Effector memory CD8-positive, alpha-beta T cell (primary cell): ENCODE data around the gene ALDH1L1.

ENCODE experiments used
- ATAC-seq: fragments of 150-1000 bp; cut with Tn5 transposase; replicated peaks from 2 replicates; pipeline ENCODE4 v1.10.0; 2021; ENCODE audit warnings: mild to moderate bottlenecking, moderate library complexity
- DNase-seq, 3 experiments: peaks; one replicate each; pipeline ENCODE4 v3.0.0; 2021
- H3K27ac Mint-ChIP-seq, 2 donors: one replicate each; pipeline ENCODE4 v1.8.0; 2022; ENCODE audit warnings: mild to moderate bottlenecking in 2 of 2, mixed read lengths in 2 of 2, moderate library complexity in 2 of 2
- H3K27me3 Mint-ChIP-seq, 2 donors: one replicate each; pipeline ENCODE4 v1.8.0; 2022; ENCODE audit warnings: mixed read lengths in 2 of 2
- H3K36me3 Mint-ChIP-seq: one replicate; pipeline ENCODE4 v1.8.0; 2022; ENCODE audit warnings: mild to moderate bottlenecking, moderate library complexity, mixed read lengths; ENCODE audit not compliant: insufficient read depth
- H3K4me1 Mint-ChIP-seq, 2 donors: one replicate each; pipeline ENCODE4 v1.8.0; 2022; ENCODE audit warnings: low read depth in 2 of 2, mixed read lengths in 2 of 2
- H3K4me3 Mint-ChIP-seq, 2 donors: one replicate each; pipeline ENCODE4 v1.8.0; 2022; ENCODE audit warnings: mild to moderate bottlenecking in 2 of 2, mixed read lengths in 2 of 2, moderate library complexity in 2 of 2
- H3K9me3 Mint-ChIP-seq, 2 donors: one replicate each; pipeline ENCODE4 v1.8.0; 2022; ENCODE audit warnings: mixed read lengths in 2 of 2

The ALDH1L1 gene

GRCh38 chr3:126184465-126185000, 4.1 kb upstream of the ALDH1L1 start:
- Mint-ChIP-seq H3K4me1 (peaks cover 0 to 8% of the 10 kb centered on the region in 2 donors), H3K4me3 (no peak overlapping the region), H3K9me3 (no peaks in the 10 kb centered on the region), H3K27me3 (peaks cover 52 to 79% of the 10 kb centered on the region in 2 donors), H3K27ac (no peak overlapping the region), H3K36me3 (no peaks in the 10 kb centered on the region)
- no peak for DNase-seq
- no peak for ATAC-seq

DNA sequence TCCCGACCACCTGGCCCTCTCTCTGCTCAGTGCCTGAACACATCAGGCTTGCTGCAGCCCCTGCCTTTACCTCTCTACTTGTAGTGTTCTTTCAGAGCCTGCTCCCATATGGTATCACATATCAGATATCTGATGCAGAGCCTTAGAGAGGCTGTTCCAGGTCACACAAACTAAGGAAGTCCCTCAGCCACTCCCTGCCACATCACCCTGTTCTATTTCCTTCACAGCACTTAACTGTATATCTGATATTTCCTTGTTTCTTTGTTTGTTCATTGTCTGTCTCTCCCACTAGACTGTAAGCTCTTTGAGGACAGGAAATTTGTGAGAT, 976 bp upstream of the ALDH1L1 start:
- Mint-ChIP-seq H3K9me3 (no peaks in the 10 kb centered on the region), H3K27me3 (peaks cover 65 to 71% of the 10 kb centered on the region in 2 donors), H3K4me3 (no peak overlapping the region), H3K36me3 (no peaks in the 10 kb centered on the region), H3K27ac (no peak overlapping the region), H3K4me1 (peaks cover 0 to 8% of the 10 kb centered on the region in 2 donors)
- ATAC-seq (no peak), DNase-seq (no peak)

DNA sequence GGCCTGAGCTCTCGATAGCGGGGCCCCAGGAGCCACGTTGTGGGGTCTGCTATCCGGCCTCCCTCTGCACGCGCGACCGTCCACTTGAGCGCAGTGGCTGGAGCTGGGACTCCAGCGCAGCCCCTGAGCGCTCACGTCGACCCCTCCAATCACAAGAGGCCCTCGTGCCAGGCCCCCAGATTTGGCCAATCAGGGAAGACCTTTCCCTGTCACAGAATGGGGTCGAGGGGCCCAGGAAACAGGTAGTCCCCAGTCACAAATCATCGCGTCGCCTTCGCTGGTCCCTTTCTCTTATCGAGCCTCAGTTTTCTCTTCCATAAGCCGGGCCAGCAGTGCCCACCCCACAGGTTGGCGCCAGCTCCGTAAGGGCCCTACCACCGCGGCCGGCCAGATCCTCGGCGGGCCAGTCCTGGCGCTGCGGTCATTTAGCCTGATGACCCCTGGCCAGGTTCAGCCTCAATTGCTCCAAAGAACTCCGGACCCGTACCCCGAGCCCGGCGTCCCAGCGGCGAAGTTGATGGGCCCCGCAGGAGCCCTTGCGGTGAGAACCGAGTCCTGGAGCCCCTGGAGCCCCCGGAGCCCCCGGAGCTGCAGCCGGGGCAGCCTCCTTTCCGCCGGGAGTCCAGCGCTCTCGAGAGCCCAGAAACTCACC, 435 bp downstream of the ALDH1L1 start:
- no peak overlapping the region for H3K27ac Mint-ChIP-seq
- peaks cover 0 to 8% of the 10 kb centered on the region in 2 donors for H3K4me1 Mint-ChIP-seq
- H3K27me3 Mint-ChIP-seq, result peaks cover 59 to 62% of the 10 kb centered on the region in 2 donors
- no peak overlapping the region for H3K4me3 Mint-ChIP-seq
- no peak for DNase-seq
- ATAC-seq, result no peak
- H3K36me3 Mint-ChIP-seq, result no peaks in the 10 kb centered on the region
- H3K9me3 Mint-ChIP-seq, result no peaks in the 10 kb centered on the region

DNA sequence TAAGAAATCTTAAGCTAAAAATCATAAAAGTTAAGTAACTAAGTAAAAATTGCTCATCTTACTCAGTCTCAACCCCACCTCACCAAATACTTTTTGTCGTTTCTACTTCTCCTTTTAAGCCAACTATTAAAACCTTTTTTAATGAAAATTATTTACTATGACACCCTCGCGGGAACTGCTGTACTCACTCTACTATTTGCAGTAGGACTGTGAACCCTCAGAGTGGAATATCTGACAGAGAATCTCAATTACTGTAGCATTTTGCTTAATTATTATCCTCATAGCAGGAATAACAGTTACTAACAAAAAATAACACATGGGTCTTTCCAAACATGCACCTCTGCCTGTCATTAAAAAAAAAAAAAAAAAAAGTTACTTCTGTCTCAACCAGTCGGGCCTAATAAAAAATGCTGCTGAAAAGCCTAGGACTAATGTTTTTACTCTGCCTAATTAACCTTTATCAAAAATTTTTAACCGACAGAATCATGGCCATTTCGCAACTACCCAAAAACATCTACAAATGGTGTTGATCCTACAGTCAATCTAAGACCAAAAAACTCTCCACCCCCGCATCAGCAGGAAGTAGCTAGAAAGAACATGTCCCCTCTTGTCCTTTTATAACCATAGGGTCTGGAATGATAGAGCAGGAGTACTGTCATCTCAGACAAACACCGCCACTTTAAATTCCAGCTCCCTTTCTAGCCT, 10.2 kb downstream of the ALDH1L1 start:
- Mint-ChIP-seq H3K4me1 (no peaks in the 10 kb centered on the region), H3K36me3 (no peaks in the 10 kb centered on the region), H3K9me3 (no peaks in the 10 kb centered on the region), H3K27me3 (peaks cover 38 to 55% of the 10 kb centered on the region in 2 donors), H3K27ac (no peak overlapping the region), H3K4me3 (no peak overlapping the region)
- ATAC-seq (no peak), DNase-seq (no peak)

DNA sequence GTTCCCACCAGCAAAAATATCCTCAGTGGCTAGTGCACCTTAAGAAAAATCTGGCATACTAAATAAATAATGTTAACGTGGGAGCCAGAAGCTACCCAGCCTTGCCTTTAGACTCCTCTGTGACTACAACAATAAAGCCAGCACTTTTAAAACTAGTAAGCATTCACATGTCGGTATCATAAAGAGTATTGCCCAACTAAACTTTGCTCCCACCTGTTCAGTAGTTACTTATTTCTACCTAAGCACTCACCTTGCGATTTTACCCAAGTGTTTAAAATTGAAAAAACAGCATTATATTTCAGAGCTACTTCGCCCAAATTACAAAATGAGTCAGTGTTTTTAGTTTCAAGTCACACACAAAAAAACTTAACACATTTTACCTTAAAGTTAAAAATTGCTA, 12.8 kb downstream of the ALDH1L1 start:
- DNase-seq, result no peak
- no peak overlapping the region for H3K4me3 Mint-ChIP-seq
- no peak for ATAC-seq
- H3K4me1 Mint-ChIP-seq, result no peaks in the 10 kb centered on the region
- no peaks in the 10 kb centered on the region for H3K36me3 Mint-ChIP-seq
- H3K27me3 Mint-ChIP-seq, result peaks cover 41 to 47% of the 10 kb centered on the region in 2 donors
- no peak overlapping the region for H3K27ac Mint-ChIP-seq
- H3K9me3 Mint-ChIP-seq, result no peaks in the 10 kb centered on the region

- no peak for ATAC-seq
- Mint-ChIP-seq H3K27ac (no peak overlapping the region), H3K27me3 (peaks cover 33 to 34% of the 10 kb centered on the region in 2 donors), H3K4me1 (no peaks in the 10 kb centered on the region), H3K9me3 (no peaks in the 10 kb centered on the region), H3K4me3 (no peak overlapping the region), H3K36me3 (no peaks in the 10 kb centered on the region)
- DNase-seq, result no peak
Observed at GRCh38 chr3:126166009-126166408, 14.4 kb downstream of the ALDH1L1 start.

DNA sequence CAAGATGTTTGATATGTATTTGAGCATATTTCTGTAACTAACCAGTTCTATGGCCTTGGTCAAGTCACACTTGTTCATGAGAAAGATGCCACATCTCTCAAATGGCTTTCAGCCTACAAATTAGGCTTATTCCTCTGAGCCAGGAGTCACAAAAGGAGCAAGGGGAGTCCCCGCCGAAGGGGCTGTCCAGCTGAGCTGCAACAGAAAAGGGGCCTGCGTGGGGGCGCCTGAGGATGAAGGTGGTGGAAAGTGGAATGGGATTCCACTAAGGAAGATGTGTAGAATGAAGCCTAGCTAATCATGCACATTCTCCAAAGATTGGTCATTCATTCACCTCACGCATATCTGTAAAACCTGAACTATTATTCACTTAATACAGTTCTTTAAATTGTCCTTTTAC, 19.1 kb downstream of the ALDH1L1 start:
- Mint-ChIP-seq H3K36me3 (no peaks in the 10 kb centered on the region), H3K27me3 (peaks cover 41 to 52% of the 10 kb centered on the region in 2 donors), H3K4me3 (no peak overlapping the region), H3K27ac (no peak overlapping the region), H3K9me3 (no peaks in the 10 kb centered on the region), H3K4me1 (no peaks in the 10 kb centered on the region)
- DNase-seq (no peak), ATAC-seq (no peak)

DNA sequence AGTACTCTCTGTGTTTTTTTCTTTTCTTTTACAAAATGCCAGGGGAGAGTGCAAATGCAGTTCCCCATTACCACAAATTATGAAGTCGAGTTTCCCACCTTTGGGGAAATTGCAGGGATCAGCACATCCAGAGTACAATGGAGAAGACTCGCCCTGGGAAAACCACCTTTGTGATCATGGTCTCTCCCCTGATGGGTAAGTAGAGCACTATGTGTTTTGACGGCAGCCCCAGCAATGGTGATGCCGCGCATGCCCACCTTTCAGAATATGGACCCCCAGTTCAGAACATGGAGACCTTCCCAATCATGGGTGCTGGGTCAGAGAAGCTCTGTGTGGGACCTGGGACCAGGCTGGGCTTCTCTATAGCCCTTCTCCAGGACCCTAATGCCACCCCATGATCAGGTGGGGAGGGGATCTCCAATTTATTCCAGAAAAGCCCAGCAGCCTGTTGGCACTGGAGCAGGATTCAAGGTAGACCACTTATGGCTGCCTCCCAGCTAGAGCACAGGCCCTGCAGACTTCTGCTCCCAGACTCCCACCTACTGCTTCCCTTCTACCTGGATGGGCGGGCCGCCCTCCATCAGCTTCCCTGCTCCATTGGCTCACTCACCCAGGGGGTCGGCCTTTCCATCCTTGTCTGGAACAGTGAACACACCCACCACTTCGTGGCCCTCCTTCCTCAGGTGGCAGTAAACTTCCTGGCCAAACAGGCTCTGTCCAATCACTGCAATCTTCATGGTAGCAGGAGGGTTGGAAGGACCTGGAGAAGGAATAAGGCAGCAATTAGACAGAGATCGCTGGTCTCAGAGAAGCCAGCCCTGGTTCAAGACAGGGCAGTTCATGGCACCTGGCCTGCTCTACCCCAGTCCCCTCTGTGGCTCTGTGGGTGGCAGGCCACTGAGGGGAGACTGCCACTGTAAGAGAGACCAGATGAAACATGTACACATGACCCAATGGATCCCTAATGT, 19.9 kb downstream of the ALDH1L1 start:
- H3K36me3 Mint-ChIP-seq, result no peaks in the 10 kb centered on the region
- peaks cover 36 to 45% of the 10 kb centered on the region in 2 donors for H3K27me3 Mint-ChIP-seq
- no peaks in the 10 kb centered on the region for H3K4me1 Mint-ChIP-seq
- no peak overlapping the region for H3K4me3 Mint-ChIP-seq
- no peaks in the 10 kb centered on the region for H3K9me3 Mint-ChIP-seq
- H3K27ac Mint-ChIP-seq, result no peak overlapping the region
- DNase-seq (no peak), ATAC-seq (no peak)

GRCh38 chr3:126159476-126159875, 20.9 kb downstream of the ALDH1L1 start:
- H3K36me3 Mint-ChIP-seq, result no peaks in the 10 kb centered on the region
- H3K4me3 Mint-ChIP-seq, result no peak overlapping the region
- H3K27me3 Mint-ChIP-seq, result peaks cover 39 to 45% of the 10 kb centered on the region in 2 donors
- no peak overlapping the region for H3K27ac Mint-ChIP-seq
- ATAC-seq (no peak), DNase-seq (no peak)
- no peaks in the 10 kb centered on the region for H3K4me1 Mint-ChIP-seq
- no peaks in the 10 kb centered on the region for H3K9me3 Mint-ChIP-seq

DNA sequence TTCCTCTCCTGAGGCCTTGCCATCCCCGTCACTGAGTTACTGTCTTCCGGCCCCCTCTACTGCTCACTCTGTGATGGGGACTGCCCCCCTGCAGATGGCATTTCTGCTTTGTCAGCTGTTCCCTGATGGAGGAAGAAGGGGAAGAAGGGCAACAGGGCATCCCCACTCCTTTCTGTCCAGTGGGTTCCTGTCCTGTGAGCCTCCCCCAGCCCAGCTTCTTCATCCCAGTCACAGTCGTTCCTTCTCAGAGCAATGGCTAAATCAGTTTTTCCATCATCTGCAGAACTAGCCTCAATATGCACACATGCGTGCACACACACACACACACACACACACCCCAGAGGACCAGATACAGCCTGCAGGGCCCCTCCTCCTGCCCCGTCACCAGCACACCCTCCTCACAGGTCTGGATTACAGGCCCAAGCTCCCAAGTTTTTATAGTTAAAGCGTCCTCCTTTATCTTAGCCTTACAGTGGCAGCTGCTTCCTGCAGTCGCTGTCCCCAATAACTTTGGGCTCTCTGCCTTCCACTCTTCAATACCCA, 21.4 kb downstream of the ALDH1L1 start:
- peaks cover 39 to 46% of the 10 kb centered on the region in 2 donors for H3K27me3 Mint-ChIP-seq
- no peaks in the 10 kb centered on the region for H3K36me3 Mint-ChIP-seq
- no peaks in the 10 kb centered on the region for H3K9me3 Mint-ChIP-seq
- DNase-seq (no peak), ATAC-seq (no peak)
- no peaks in the 10 kb centered on the region for H3K4me1 Mint-ChIP-seq
- no peak overlapping the region for H3K27ac Mint-ChIP-seq
- H3K4me3 Mint-ChIP-seq, result no peak overlapping the region

GRCh38 chr3:126158016-126158911, 22.1 kb downstream of the ALDH1L1 start:
- Mint-ChIP-seq H3K4me3 (no peak overlapping the region), H3K27ac (no peak overlapping the region), H3K36me3 (no peaks in the 10 kb centered on the region), H3K4me1 (no peaks in the 10 kb centered on the region), H3K27me3 (peaks cover 39 to 53% of the 10 kb centered on the region in 2 donors), H3K9me3 (no peaks in the 10 kb centered on the region)
- no peak for ATAC-seq
- DNase-seq, result no peak

DNA sequence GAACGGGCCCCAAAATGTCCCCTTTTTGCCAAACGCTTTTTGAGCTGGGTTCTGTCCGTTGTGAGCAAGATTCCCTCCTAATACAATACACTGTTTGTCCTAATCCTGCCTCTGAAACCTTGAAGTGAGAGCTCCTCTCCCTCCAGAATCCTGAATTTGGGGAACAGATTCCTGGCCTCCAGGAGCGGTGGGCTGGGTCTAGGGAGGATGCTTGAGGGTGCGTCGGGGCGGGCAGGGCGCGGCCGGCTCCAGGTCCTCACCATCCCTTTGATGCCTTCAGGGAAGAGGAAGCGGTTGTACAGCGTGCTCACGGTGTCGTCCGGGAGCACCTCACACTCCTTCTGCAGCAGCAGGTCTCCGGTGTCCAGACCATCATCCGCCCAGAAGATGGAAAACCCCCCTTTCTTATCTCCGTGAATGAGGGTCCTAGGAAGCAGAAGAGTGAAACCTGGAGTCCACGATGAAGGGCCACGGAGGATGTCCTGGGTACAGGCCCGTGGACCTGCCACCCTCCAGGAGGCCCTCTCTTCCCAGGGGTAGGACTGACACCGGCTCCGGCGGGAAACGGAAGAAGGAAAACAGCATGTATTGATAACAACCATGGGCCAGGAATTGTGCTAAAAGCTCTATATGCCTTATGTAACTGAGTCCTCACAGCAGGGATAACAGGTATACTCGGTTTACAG, 23.2 kb downstream of the ALDH1L1 start:
- no peaks in the 10 kb centered on the region for H3K4me1 Mint-ChIP-seq
- H3K27me3 Mint-ChIP-seq, result peaks cover 34 to 57% of the 10 kb centered on the region in 2 donors
- no peaks in the 10 kb centered on the region for H3K36me3 Mint-ChIP-seq
- H3K9me3 Mint-ChIP-seq, result no peaks in the 10 kb centered on the region
- no peak overlapping the region for H3K4me3 Mint-ChIP-seq
- no peak overlapping the region for H3K27ac Mint-ChIP-seq
- DNase-seq, result no peak
- ATAC-seq, result no peak
